Nephron (organoid): Measurements from ENCODE around the gene FOXL3.
A peak's percentile ranks its signal among the peaks of the same experiment; 100 is the strongest.
"Not testable (repeated sequence)": the region's sequence is repeated elsewhere in the genome, so short reads cannot be mapped to it uniquely, and the experiment has no call there.

Source experiments
- H3K27ac Mint-ChIP-seq, 3 experiments: 2 replicates each; pipeline ENCODE4 v1.8.0; 2020; ENCODE audit warnings: mixed read lengths in 3 of 3, mild to moderate bottlenecking in 2 of 3, moderate library complexity in 1 of 3
- H3K27me3 Mint-ChIP-seq: 2 replicates; pipeline ENCODE4 v1.8.0; 2021; ENCODE audit warnings: low read depth, mild to moderate bottlenecking, moderate library complexity, mixed read lengths
- H3K36me3 Mint-ChIP-seq: 2 replicates; pipeline ENCODE4 v1.8.0; 2020; ENCODE audit warnings: low read depth, mixed read lengths
- H3K4me1 Mint-ChIP-seq: 2 replicates; pipeline ENCODE4 v1.8.0; 2020; ENCODE audit warnings: mixed read lengths
- H3K4me3 Mint-ChIP-seq, 3 experiments: 2 replicates each; pipeline ENCODE4 v1.8.0; 2020; ENCODE audit warnings: mild to moderate bottlenecking in 3 of 3, mixed read lengths in 3 of 3, moderate library complexity in 2 of 3
- H3K9me3 Mint-ChIP-seq: 2 replicates; pipeline ENCODE4 v1.8.0; 2020; ENCODE audit warnings: mixed read lengths
- TF ChIP-seq, protein P1 (sequence below), 3 experiments: fragments of 200-600 bp; sonication (generic); IDR thresholded peaks; one replicate each; pipeline ENCODE4 v1.5.0; 2021; ENCODE audit warnings: antibody characterized with exemption in 3 of 3; ENCODE audit not compliant: unreplicated experiment in 3 of 3

FOXL3 gene

DNA sequence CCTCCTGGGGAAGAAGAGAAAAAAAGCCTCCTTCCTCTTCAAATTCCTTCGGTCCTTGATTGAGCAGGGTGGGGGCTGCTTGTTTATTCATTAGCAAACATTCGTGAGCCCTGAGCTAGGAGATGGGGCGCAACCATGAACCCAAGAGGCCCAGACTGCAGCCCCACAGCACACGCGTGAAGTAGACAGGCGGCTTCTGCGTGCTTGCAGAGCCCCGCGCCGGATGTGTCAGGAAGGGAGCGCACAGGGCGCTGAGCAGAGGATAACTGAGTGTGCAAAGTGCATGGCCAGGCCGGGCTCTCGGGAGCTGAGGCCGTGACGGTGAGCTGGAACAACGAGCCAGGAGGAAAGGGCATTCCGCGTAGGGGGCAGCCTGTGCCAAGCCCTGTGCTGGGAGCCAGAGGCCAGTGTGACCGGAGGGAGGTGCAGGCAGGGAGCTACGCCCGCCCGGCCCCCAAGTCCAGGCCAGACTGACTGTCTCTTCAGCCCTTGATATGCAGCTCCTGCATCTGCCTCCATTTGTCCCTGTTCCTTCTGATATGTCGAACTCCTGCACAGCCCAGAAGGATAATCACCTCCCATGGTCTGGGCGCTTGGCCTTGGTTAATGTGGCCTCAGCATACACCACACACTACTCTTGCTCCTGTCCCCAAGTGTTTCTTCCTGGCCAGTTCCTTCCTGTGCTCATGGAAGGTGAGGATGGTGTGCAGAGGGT, 4.6 kb downstream of the FOXL3 start:
- TF ChIP-seq, protein P1, sequence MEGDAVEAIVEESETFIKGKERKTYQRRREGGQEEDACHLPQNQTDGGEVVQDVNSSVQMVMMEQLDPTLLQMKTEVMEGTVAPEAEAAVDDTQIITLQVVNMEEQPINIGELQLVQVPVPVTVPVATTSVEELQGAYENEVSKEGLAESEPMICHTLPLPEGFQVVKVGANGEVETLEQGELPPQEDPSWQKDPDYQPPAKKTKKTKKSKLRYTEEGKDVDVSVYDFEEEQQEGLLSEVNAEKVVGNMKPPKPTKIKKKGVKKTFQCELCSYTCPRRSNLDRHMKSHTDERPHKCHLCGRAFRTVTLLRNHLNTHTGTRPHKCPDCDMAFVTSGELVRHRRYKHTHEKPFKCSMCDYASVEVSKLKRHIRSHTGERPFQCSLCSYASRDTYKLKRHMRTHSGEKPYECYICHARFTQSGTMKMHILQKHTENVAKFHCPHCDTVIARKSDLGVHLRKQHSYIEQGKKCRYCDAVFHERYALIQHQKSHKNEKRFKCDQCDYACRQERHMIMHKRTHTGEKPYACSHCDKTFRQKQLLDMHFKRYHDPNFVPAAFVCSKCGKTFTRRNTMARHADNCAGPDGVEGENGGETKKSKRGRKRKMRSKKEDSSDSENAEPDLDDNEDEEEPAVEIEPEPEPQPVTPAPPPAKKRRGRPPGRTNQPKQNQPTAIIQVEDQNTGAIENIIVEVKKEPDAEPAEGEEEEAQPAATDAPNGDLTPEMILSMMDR (IDR thresholded peaks at IDR 0.05; ENCODE audit: unreplicated experiment in 3 of 3): no peak
- Mint-ChIP-seq H3K36me3 (no peaks in the 10 kb centered on the region), H3K9me3 (no peaks in the 10 kb centered on the region), H3K27ac (peak overlapping the region in 1 of 3 experiments; percentile 80), H3K4me3 (no peak overlapping the region), H3K4me1 (peaks cover 11% of the 10 kb centered on the region), H3K27me3 (peaks cover 59% of the 10 kb centered on the region)

DNA sequence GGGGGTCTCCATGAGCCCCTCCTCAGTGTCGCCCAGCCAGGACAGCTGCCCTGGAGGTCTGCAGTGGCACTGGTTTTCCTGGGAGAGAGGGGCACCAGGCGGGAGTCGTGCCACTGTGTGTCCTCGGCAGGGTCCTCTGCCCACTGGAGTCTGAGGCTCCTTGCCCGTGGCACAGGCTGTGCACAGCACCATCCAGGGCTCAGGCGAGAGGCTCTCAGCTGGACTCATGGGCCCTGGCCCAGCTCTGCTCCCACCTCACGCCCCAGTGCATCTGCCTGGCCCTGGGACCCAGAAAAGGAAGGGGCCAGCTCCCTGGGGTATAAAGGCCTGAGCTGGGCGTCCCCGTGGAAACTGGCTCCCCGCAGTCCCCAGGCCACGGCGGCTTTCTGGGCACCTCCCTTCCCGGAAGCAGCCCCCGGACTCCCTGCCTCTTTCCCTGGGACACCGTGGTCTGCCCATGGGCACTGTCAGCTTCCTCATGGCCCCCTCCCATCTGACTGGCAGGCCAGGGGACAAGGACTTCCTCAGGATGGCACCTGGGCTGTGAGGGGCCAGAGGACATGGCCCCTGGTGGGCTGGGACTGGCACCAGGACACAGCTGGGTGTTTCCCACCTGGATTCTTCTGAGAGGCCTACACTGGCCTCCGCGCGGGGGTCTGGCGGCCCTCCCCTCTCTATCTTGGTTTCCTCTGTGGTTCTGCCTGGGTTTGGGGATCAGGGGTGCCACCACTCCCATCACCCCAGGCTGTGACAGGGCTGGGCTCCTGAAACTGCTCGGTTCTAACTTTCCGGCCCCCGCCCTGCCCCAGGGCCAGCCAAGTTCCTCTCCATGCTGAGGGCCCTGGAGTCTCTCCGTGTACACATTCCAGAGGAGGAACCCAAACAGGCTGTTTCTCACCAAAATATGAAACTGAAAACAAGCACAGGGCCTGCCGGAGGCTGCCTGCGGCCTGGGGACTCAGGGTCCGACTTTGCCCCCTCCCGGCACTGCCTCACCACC, 5.5 kb downstream of the FOXL3 start:
- TF ChIP-seq, protein P1 (IDR thresholded peaks at IDR 0.05; ENCODE audit: unreplicated experiment in 3 of 3): no peak
- no peak overlapping the region for H3K4me3 Mint-ChIP-seq
- H3K4me1 Mint-ChIP-seq: peaks cover 11% of the 10 kb centered on the region
- peaks cover 59% of the 10 kb centered on the region for H3K27me3 Mint-ChIP-seq
- H3K9me3 Mint-ChIP-seq: no peaks in the 10 kb centered on the region
- H3K36me3 Mint-ChIP-seq: no peaks in the 10 kb centered on the region
- no peak overlapping the region for H3K27ac Mint-ChIP-seq

DNA sequence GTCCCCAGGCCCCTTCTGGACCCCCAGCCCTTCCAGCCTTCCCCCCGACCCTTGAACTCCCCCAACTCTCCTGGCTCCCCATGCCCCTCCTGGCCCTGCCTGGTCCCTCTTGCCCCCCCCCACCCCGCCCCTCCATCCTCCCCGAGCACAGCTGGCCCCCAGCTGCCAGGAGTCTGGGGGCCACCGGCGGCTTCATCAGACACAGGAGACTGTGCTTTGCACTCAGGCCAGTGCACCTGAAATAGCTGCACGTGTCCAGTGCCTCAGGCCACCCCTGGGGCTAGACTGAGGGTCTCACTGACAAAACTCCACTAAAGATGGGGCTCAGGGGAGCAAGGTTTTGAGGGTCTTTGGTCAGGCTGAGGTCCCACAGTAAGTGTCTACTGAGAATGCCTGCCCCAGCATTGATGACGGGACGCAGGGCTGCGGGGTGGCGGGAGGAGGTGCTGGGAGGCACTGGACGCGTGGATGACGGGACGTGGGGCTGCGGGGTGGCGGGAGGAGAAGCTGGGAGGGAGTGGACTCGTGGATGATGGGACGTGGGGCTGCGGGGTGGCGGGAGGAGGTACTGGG, 6.5 kb downstream of the FOXL3 start:
- no peaks in the 10 kb centered on the region for H3K36me3 Mint-ChIP-seq
- H3K27ac Mint-ChIP-seq: no peak overlapping the region
- TF ChIP-seq, protein P1 (IDR thresholded peaks at IDR 0.05; ENCODE audit: unreplicated experiment in 3 of 3): no peak
- H3K4me3 Mint-ChIP-seq: no peak overlapping the region
- H3K9me3 Mint-ChIP-seq: no peaks in the 10 kb centered on the region
- peaks cover 58% of the 10 kb centered on the region for H3K27me3 Mint-ChIP-seq
- peaks cover 11% of the 10 kb centered on the region for H3K4me1 Mint-ChIP-seq

DNA sequence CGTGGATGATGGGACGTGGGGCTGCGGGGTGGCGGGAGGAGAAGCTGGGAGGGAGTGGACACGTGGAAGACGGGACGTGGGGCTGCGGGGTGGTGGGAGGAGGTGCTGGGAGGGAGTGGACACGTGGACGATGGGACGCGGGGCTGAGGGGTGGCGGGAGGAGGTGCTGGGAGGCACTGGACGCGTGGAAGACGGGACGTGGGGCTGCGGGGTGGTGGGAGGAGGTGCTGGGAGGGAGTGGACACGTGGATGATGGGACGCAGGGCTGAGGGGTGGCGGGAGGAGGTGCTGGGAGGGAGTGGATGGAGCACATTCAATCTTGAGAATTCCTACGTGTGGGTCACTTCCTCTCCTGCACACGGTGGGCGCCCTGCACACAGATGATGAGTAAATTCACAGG, 7.2 kb downstream of the FOXL3 start:
- H3K36me3 Mint-ChIP-seq, H3K4me3 Mint-ChIP-seq, H3K27ac Mint-ChIP-seq, H3K9me3 Mint-ChIP-seq: not testable (repeated sequence)
- peaks cover 51% of the 10 kb centered on the region for H3K27me3 Mint-ChIP-seq
- H3K4me1 Mint-ChIP-seq: peaks cover 11% of the 10 kb centered on the region

DNA sequence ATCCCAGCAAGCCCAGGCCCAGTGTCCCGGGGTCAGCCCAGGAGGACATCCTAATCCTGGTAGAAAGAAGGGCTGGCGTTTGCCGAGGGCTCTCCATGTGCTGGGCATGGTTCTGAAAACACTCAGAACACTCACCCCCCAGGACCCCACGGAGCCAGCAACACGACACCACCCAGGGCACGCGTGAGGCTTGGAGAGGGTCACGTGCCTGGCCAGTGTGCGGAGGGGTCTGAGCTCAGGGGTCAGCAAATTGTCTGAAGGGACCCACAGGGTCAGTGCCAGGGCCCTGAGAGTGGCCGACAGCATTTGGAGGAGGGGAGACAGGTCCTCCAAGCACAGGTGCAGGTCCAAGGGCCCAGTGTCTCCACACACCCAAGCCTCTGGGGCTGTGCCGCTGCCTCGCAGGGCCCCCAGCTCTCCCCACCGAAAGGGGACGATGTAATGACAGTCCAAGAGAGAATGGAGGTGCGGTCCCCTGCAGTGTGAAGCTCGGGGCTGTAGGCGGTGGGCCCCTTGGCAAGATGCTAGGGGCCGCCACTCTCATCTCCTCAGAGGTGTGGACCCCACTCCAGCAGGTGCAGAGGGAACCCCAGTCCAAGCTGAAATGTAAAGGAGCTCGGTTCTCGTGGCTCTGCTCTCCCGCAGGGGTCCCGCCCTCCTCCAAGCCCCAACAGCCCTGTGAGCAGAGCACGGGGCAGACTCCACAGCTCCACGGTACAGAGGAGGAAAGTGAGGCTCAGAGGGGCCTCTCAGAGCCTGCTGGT, 7.8 kb downstream of the FOXL3 start:
- peaks cover 44% of the 10 kb centered on the region for H3K27me3 Mint-ChIP-seq
- TF ChIP-seq, protein P1 (IDR thresholded peaks at IDR 0.05; ENCODE audit: unreplicated experiment in 3 of 3): no peak
- H3K27ac Mint-ChIP-seq: no peak overlapping the region
- peaks cover 11% of the 10 kb centered on the region for H3K4me1 Mint-ChIP-seq
- H3K36me3 Mint-ChIP-seq: no peaks in the 10 kb centered on the region
- H3K9me3 Mint-ChIP-seq: no peaks in the 10 kb centered on the region
- no peak overlapping the region for H3K4me3 Mint-ChIP-seq

DNA sequence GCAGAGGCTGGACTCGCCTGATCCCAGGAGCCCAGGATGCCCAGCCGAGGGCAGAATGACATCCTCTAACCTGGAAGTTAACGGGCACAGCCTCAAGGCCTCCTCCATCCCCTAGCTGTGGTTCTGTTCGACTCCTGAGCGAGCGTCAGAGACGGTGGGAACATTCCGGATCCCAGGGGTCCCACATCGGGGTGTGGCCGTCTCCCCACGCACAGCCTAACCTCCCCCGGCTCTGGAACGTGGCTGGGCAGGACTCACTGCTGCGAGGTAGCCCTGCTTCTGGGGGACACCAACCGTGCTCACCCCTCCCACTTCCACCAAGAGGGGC, 8.4 kb downstream of the FOXL3 start:
- peaks cover 14% of the 10 kb centered on the region for H3K4me1 Mint-ChIP-seq
- H3K27me3 Mint-ChIP-seq: peaks cover 40% of the 10 kb centered on the region
- no peaks in the 10 kb centered on the region for H3K36me3 Mint-ChIP-seq
- H3K27ac Mint-ChIP-seq: peak overlapping the region in 1 of 3 experiments; percentile 63
- TF ChIP-seq, protein P1 (IDR thresholded peaks at IDR 0.05; ENCODE audit: unreplicated experiment in 3 of 3): no peak
- H3K9me3 Mint-ChIP-seq: no peaks in the 10 kb centered on the region
- no peak overlapping the region for H3K4me3 Mint-ChIP-seq
